ENCODE results near the gene IL12RB2.

DNA sequence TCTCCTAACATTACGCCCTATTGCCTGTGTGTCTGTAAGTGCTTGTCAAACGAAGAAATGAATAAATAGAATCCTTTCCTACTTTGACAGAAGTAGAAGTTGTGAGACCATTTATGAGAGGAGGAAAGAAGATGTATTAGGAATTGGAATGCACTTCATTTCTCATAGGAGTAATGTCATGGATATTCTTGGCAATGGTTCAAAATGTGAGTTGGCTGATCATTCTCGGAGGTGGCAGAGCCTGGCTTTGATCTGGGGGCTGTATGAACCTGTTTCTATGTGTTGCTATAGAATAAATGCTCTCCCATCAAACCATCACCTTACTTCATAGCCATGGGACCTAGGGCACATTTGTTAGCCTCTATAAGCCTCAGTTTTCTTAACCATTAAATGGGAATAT lies 132.7 kb downstream of the IL12RB2 start:
- TF ChIP-seq, protein P1, sequence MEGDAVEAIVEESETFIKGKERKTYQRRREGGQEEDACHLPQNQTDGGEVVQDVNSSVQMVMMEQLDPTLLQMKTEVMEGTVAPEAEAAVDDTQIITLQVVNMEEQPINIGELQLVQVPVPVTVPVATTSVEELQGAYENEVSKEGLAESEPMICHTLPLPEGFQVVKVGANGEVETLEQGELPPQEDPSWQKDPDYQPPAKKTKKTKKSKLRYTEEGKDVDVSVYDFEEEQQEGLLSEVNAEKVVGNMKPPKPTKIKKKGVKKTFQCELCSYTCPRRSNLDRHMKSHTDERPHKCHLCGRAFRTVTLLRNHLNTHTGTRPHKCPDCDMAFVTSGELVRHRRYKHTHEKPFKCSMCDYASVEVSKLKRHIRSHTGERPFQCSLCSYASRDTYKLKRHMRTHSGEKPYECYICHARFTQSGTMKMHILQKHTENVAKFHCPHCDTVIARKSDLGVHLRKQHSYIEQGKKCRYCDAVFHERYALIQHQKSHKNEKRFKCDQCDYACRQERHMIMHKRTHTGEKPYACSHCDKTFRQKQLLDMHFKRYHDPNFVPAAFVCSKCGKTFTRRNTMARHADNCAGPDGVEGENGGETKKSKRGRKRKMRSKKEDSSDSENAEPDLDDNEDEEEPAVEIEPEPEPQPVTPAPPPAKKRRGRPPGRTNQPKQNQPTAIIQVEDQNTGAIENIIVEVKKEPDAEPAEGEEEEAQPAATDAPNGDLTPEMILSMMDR (tag by site-specific recombination; IDR thresholded peaks at IDR 0.05), result no peak
- no peak for TF ChIP-seq ZBTB48 (tag by site-specific recombination; IDR thresholded peaks at IDR 0.05)
- TF ChIP-seq ZSCAN23 (tag by site-specific recombination; IDR thresholded peaks at IDR 0.05), result no peak
- no peak for TF ChIP-seq ZNF121 (tag by site-specific recombination; IDR thresholded peaks at IDR 0.05)
- TF ChIP-seq, protein P2, sequence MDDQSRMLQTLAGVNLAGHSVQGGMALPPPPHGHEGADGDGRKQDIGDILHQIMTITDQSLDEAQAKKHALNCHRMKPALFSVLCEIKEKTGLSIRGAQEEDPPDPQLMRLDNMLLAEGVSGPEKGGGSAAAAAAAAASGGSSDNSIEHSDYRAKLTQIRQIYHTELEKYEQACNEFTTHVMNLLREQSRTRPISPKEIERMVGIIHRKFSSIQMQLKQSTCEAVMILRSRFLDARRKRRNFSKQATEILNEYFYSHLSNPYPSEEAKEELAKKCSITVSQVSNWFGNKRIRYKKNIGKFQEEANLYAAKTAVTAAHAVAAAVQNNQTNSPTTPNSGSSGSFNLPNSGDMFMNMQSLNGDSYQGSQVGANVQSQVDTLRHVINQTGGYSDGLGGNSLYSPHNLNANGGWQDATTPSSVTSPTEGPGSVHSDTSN (CRISPR knock-in tag; IDR thresholded peaks at IDR 0.05), result no peak
- no peak for TF ChIP-seq YY1 (tag by site-specific recombination; IDR thresholded peaks at IDR 0.05)

Measured in HEK293 (cell line).